GM12874 (cell line): ENCODE results near the gene IFNL2.

Experiments
- CTCF ChIP-seq: IDR thresholded peaks from 2 replicates; pipeline ENCODE4 v1.5.1; 2011; ENCODE audit warnings: low read depth, mild to moderate bottlenecking, control low read depth, low read length, moderate library complexity; ENCODE audit not compliant: insufficient read depth

Gene IFNL2

GRCh38 chr19:39277598-39277997 is 9.4 kb downstream of the IFNL2 start:
- no peak for TF ChIP-seq CTCF

GRCh38 chr19:39282021-39282420 is 13.8 kb downstream of the IFNL2 start:
- no peak for TF ChIP-seq CTCF

- TF ChIP-seq CTCF: no peak
These were observed 15.8 kb downstream of the IFNL2 start for GRCh38 chr19:39284032-39284431.

GRCh38 chr19:39293394-39293793 is 25.2 kb downstream of the IFNL2 start:
- TF ChIP-seq CTCF: no peak

- TF ChIP-seq CTCF: no peak
These were observed 28.0 kb downstream of the IFNL2 start, which contains the start of gene IFNL1 for GRCh38 chr19:39296055-39296645. IFNL1 (plus strand) TSS chr19:39296407; CDS start chr19:39296422, 15 bp downstream.

GRCh38 chr19:39296906-39297305 is 28.7 kb downstream of the IFNL2 start:
- TF ChIP-seq CTCF: no peak

GRCh38 chr19:39297931-39298634 is 29.9 kb downstream of the IFNL2 start:
- no peak for TF ChIP-seq CTCF
